Activated CD4-positive, alpha-beta T cell treated with anti-CD3 and anti-CD28 coated beads for 24 hours (primary cell): ENCODE data around the gene WDR88.
A peak's percentile ranks its signal among the peaks of the same experiment; 100 is the strongest.

ENCODE experiments used
- DNase-seq, 2 donors: peaks; one replicate each; pipeline ENCODE4 v3.0.0-alpha.2; 2020; ENCODE audit warnings: low read depth in 2 of 2

Gene WDR88, protein sequence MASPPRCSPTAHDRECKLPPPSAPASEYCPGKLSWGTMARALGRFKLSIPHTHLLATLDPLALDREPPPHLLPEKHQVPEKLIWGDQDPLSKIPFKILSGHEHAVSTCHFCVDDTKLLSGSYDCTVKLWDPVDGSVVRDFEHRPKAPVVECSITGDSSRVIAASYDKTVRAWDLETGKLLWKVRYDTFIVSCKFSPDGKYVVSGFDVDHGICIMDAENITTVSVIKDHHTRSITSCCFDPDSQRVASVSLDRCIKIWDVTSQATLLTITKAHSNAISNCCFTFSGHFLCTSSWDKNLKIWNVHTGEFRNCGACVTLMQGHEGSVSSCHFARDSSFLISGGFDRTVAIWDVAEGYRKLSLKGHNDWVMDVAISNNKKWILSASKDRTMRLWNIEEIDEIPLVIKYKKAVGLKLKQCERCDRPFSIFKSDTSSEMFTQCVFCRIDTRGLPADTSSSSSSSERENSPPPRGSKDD

DNA sequence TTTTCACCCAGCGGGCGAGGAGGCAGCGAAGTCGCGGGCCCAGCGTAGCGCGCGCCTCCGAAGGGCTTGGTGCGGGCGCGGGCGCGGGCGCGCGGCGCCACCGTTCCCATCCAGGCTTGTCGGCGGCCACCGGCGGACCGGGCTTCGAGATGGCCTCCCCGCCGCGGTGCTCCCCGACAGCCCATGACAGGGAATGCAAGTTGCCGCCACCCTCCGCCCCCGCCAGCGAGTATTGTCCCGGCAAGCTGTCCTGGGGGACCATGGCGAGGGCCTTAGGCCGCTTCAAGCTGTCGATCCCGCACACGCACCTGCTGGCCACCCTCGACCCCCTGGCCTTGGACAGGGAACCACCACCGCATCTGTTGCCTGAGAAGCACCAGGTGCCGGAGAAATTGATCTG lies at the start of gene WDR88:
WDR88 (plus strand) TSS at position 94 of the 400 bp plus-strand sequence; CDS start at position 150, 56 bp downstream.
- no peak for DNase-seq

DNA sequence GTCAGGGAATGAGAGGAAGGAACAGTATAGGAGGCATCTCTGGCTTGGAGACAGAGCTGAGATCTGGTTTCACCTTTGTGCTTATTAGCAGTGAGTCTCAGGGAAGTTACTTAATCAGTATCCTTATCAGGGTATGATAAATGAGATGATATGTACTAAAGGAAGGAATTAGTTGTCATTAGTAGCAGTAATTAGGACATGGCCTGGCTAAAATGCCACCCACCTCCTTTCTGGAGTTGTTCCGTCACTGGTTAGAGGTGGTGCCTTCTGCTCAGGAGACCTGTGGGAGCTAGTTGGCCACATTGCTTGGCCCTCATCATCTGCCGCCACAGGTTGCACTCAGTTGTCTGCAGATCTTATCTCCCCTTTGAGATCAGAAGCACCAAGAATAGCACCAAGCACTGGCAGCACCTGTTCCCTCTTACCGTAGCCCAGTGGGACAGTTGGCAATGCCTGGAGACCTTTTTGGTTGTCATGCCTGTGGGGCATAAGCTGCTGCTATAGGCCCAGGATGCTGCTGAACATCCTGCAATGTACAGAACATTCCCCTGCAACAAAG lies 46.3 kb upstream of the WDR88 start:
- DNase-seq = no peak

- DNase-seq = no peak
These were observed 45.0 kb upstream of the WDR88 start for GRCh38 chr19:33086955-33087354.

DNA sequence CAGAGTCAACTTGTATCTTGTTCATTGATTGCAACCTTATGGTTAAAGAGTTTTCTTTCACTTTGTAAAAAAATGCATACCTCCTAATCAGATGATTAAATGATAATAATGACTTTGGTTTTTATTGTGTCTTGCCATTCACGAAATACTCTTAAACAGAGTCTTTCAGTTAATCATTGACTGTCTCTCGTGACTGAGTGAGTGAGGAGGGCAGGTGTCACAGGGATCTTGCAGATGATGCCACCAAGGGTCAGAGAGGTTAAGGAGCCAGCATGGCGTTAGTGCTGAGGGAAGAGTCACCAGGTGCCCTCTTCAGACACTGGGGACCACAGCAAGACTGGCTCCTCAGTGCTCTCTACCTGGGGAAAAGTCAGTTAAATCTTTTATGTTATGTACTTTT lies 42.9 kb upstream of the WDR88 start:
- no peak for DNase-seq

- no peak for DNase-seq
These were observed 41.7 kb upstream of the WDR88 start for GRCh38 chr19:33090179-33090578.

DNA sequence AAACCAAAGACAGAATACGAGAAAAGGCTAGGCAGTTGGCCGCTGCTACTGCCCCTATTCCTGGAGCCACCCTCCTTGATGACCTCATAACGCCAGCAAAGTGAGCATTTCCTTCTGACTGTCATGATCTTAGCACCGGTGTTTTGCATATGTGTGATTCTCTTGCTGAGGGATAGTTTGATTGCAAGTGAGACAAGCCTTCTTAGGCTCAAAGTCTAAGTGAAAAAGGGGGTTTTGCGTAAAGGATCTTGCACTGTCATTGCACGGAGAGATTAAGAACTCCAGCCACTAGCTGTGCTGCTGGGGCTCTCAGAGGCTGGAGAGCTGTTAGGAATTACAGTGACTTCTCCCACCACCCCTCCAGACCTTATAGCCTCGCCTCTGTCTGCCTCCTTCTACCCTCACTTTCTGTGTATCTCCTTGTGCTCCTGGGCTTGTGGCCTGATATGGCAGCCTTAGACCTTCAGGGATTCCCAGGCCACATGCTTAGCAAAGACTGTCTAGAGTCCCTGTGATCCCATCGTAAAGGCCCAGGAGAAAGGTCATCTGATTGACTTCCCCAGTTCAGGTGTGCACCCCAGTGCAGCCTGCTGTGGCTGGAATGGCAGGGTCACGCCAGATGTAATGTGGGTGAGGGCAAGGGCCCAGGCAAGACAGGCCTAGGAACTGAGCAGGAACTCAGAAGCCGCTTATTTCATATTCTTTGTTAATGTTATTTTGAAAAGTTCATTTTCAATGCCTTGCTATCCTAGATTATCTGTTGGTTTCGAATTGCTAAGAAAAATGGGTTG lies 38.3 kb upstream of the WDR88 start:
- no peak for DNase-seq

GRCh38 chr19:33094436-33095067 lies 37.4 kb upstream of the WDR88 start:
- no peak for DNase-seq

DNA sequence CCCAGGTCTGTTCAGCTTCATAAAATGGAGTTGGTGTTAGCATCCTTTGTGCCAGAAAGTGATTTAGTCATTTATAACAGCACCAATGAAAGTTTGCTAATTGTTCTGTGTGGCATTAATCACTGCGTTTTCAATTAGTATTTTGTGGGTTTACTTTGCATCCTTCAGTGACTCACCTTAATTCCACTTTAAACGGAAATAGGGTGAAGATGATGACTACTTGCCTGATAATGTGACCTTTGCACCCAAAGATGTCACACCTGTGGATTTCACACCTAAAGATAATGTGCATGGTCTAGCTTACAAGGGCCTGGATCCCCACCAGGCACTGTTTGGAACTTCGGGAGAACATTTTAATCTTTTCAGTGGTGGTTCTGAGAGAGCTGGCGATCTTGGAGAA lies 35.9 kb upstream of the WDR88 start:
- no peak for DNase-seq

- no peak for DNase-seq
These were observed 33.8 kb upstream of the WDR88 start for GRCh38 chr19:33098055-33098534.

GRCh38 chr19:33100894-33101644 lies 30.8 kb upstream of the WDR88 start:
- no peak for DNase-seq

- DNase-seq = no peak
These were observed 29.0 kb upstream of the WDR88 start for GRCh38 chr19:33102893-33103292.

GRCh38 chr19:33108161-33108560 lies 23.8 kb upstream of the WDR88 start:
- DNase-seq = no peak

- DNase-seq = no peak
These were observed 21.6 kb upstream of the WDR88 start for GRCh38 chr19:33110137-33110910.

DNA sequence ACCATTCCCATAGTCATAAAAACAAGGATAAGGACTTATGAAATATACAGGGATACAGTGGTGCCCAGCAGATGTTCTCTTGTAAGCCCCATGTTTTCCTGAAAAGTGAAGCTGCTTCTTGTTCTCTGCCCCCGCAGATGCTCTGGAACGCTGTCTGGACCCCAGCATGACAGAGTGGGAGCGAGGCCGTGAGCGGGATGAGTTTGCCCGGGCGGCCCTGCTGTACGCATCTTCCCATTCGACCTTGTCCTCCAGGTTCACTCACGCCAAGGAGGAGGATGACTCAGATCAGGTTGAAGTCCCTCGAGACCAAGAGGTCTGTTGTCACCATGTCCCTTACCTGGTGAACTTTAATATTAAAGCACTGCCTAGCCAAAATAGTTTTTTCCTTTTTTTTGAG lies 20.3 kb upstream of the WDR88 start:
- DNase-seq = no peak

DNA sequence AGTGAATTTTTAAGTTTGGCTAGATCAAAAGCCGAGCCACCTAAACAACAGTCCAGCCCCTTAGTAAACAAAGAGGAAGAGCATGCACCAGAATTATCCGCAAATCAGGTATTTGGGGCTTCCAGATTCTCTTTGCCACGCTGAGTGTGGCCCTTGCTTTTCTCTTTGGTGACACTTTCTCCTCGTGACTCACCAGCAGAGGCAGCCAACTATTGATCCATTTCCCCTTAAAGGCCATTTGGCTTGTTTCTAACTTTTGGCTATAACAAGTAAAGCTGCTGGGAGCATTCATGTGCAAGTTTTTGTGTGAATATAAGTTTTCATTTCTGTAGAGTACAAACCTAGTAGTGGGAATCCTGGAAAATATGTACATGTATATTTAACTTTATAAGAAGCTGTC lies 17.6 kb upstream of the WDR88 start:
- DNase-seq = no peak

DNA sequence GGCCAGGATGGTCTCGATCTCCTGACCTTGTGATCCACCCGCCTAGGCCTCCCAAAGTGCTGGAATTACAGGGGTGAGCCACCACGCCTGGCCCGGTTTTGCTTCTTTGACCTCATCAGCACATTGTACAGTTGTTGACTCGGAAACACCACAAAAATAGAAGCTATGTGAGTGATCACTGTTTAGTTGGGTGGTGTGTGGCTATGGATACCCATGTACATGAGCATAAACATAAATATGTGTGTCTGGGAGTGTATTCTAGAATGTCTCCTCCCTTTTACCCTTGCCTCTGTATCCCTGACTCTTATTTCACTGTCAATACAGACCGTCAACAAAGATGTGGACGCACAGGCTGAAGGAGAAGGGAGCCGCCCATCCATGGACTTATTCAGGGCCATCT lies 14.4 kb upstream of the WDR88 start:
- DNase-seq = no peak

GRCh38 chr19:33118643-33119042 lies 13.3 kb upstream of the WDR88 start:
- no peak for DNase-seq

GRCh38 chr19:33124207-33125098 lies 7.5 kb upstream of the WDR88 start:
- no peak for DNase-seq

DNA sequence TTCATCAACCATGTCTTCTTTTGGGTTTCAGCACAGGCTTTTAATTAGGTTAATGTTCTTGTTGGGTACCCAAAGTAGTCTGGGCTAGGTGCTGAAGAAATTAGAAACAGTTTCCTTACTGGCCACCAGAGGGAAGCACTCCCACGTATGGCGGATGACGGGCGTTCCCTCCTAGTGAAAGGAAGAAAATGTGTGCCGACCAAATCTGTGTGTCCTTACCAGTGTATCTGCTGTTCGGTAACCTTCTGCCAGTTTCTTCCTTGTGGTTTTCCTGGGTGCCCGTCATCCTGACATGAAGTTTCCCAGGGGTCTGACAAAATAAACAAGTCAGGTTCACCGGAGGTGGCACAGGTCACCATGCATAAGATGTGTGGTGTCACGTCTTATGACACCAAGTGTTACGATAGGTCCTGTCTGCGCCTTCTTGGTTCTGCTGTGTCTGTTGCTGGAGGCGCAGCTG lies 6.0 kb upstream of the WDR88 start:
- DNase-seq = peak; percentile 39 to 40
